ENCODE measurements around the gene POLN. TPM values are rescaled to one million over a fixed set of nuclear protein-coding genes. Genes with fewer than 3 reads are reported as not detected.

POLN gene
- total and polyA plus RNA-seq, 2 donors from 2014 or later = 1.3 to 3.8 TPM

- Histone ChIP-seq H3K9me3 (ENCODE audit: control insufficient read depth in 2 of 3, insufficient read depth in 1 of 3, low read length in 3 of 3) (peaks cover 0 to 5% (median 0%) of the 10 kb centered on the region in 3 donors), H3K27ac (ENCODE audit: low read depth in 2 of 2, low read length in 2 of 2) (no peak overlapping the region), H3K4me3 (ENCODE audit: low read length in 3 of 3) (no peak overlapping the region), H3K27me3 (ENCODE audit: control insufficient read depth, insufficient read depth, low read length) (no peaks in the 10 kb centered on the region), H3K4me1 (ENCODE audit: control insufficient read depth in 2 of 3, insufficient read depth in 2 of 3, low read depth in 1 of 3, low read length in 3 of 3) (no peaks in the 10 kb centered on the region), H3K36me3 (ENCODE audit: control insufficient read depth in 2 of 3, insufficient read depth in 3 of 3, low read length in 3 of 3) (no peaks in the 10 kb centered on the region), H3K9ac (ENCODE audit: low read length in 3 of 3) (no peak overlapping the region)
- intact Hi-C loops (cut with DNase I) = no loop called here
- no peak for TF ChIP-seq CTCF (IDR thresholded peaks at IDR 0.05; ENCODE audit: borderline replicate concordance, extremely low read depth, insufficient read depth)
- FAIRE-seq (no peak), DNase-seq (peak in 1 of 5 donors; percentile 3)
Measured at GRCh38 chr4:2092669-2093053, 149.3 kb downstream of the POLN start.

GRCh38 chr4:2091990-2092668 is 149.8 kb downstream of the POLN start:
- DNase-seq = peak in 1 of 5 donors; percentile 8
- Histone ChIP-seq H3K27me3 (ENCODE audit: control insufficient read depth, insufficient read depth, low read length) (no peaks in the 10 kb centered on the region), H3K4me3 (ENCODE audit: low read length in 3 of 3) (no peak overlapping the region), H3K9me3 (ENCODE audit: control insufficient read depth in 2 of 3, insufficient read depth in 1 of 3, low read length in 3 of 3) (peaks cover 0 to 5% (median 0%) of the 10 kb centered on the region in 3 donors), H3K27ac (ENCODE audit: low read depth in 2 of 2, low read length in 2 of 2) (no peak overlapping the region), H3K9ac (ENCODE audit: low read length in 3 of 3) (no peak overlapping the region), H3K4me1 (ENCODE audit: control insufficient read depth in 2 of 3, insufficient read depth in 2 of 3, low read depth in 1 of 3, low read length in 3 of 3) (no peaks in the 10 kb centered on the region), H3K36me3 (ENCODE audit: control insufficient read depth in 2 of 3, insufficient read depth in 3 of 3, low read length in 3 of 3) (no peaks in the 10 kb centered on the region)
- FAIRE-seq = no peak
- intact Hi-C loops (cut with DNase I) = no loop called here
- no peak for TF ChIP-seq CTCF (IDR thresholded peaks at IDR 0.05; ENCODE audit: borderline replicate concordance, extremely low read depth, insufficient read depth)

GRCh38 chr4:2090642-2091041 is 151.3 kb downstream of the POLN start:
- H3K9me3 ChIP-seq (ENCODE audit: control insufficient read depth in 2 of 3, insufficient read depth in 1 of 3, low read length in 3 of 3) = no peaks in the 10 kb centered on the region
- H3K27me3 ChIP-seq (ENCODE audit: control insufficient read depth, insufficient read depth, low read length) = no peaks in the 10 kb centered on the region
- no peak for FAIRE-seq
- no peak overlapping the region for H3K4me3 ChIP-seq (ENCODE audit: low read length in 3 of 3)
- DNase-seq = no peak
- H3K27ac ChIP-seq (ENCODE audit: low read depth in 2 of 2, low read length in 2 of 2) = no peak overlapping the region
- no peaks in the 10 kb centered on the region for H3K36me3 ChIP-seq (ENCODE audit: control insufficient read depth in 2 of 3, insufficient read depth in 3 of 3, low read length in 3 of 3)
- intact Hi-C loops (cut with DNase I) = no loop called here
- H3K4me1 ChIP-seq (ENCODE audit: control insufficient read depth in 2 of 3, insufficient read depth in 2 of 3, low read depth in 1 of 3, low read length in 3 of 3) = no peaks in the 10 kb centered on the region
- H3K9ac ChIP-seq (ENCODE audit: low read length in 3 of 3) = no peak overlapping the region
- TF ChIP-seq CTCF (IDR thresholded peaks at IDR 0.05; ENCODE audit: borderline replicate concordance, extremely low read depth, insufficient read depth) = no peak

- DNase-seq (no peak), FAIRE-seq (no peak)
- no peaks in the 10 kb centered on the region for H3K4me1 ChIP-seq (ENCODE audit: control insufficient read depth in 2 of 3, insufficient read depth in 2 of 3, low read depth in 1 of 3, low read length in 3 of 3)
- no peak overlapping the region for H3K9ac ChIP-seq (ENCODE audit: low read length in 3 of 3)
- no peaks in the 10 kb centered on the region for H3K27me3 ChIP-seq (ENCODE audit: control insufficient read depth, insufficient read depth, low read length)
- H3K9me3 ChIP-seq (ENCODE audit: control insufficient read depth in 2 of 3, insufficient read depth in 1 of 3, low read length in 3 of 3) = no peaks in the 10 kb centered on the region
- H3K4me3 ChIP-seq (ENCODE audit: low read length in 3 of 3) = no peak overlapping the region
- no peak overlapping the region for H3K27ac ChIP-seq (ENCODE audit: low read depth in 2 of 2, low read length in 2 of 2)
- TF ChIP-seq CTCF (IDR thresholded peaks at IDR 0.05; ENCODE audit: borderline replicate concordance, extremely low read depth, insufficient read depth) = no peak
- intact Hi-C loops (cut with DNase I) = no loop called here
- H3K36me3 ChIP-seq (ENCODE audit: control insufficient read depth in 2 of 3, insufficient read depth in 3 of 3, low read length in 3 of 3) = no peaks in the 10 kb centered on the region
Measured at GRCh38 chr4:2089222-2089621, 152.7 kb downstream of the POLN start.
